ENCODE results near the gene NMNAT3. TPM values are rescaled to one million over a fixed set of nuclear protein-coding genes. Genes with fewer than 3 reads are reported as not detected.

The NMNAT3 gene
- total and polyA plus RNA-seq, 8 donors = 3.6 to 24.9 (median 7.0) TPM

DNA sequence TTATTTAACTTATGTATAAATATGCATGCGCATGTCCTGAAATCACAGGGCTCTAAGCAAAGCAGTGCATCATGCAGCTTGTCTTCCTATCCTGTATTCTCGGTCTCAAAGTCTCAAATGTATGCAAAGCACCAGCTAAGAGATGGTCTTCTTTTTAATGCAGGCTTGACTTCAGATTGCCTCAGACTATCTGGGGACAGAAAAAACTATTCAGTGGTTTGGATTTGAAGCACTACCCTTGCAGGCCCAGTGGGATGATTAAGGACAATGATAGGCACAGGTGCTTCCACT is 18.5 kb upstream of the NMNAT3 start:
- H3K4me3 ChIP-seq = no peak overlapping the region
- intact Hi-C loops (cut with DNase I; ENCODE audit: low total_unique reads) = no loop called here
- no peak for DNase-seq
- H3K36me3 ChIP-seq = no peaks in the 10 kb centered on the region
- TF ChIP-seq EP300 (IDR thresholded peaks at IDR 0.05) (no peak), POLR2AphosphoS5 (IDR thresholded peaks at IDR 0.05) (no peak)
- 89 to 96% (median 95%) methylated on average over 2 of the region's 2 CpGs for WGBS, 5 donors
- no peak overlapping the region for H3K27ac ChIP-seq
- H3K9me3 ChIP-seq = no peaks in the 10 kb centered on the region
- H3K4me1 ChIP-seq = no peaks in the 10 kb centered on the region
- no peaks in the 10 kb centered on the region for H3K27me3 ChIP-seq

DNA sequence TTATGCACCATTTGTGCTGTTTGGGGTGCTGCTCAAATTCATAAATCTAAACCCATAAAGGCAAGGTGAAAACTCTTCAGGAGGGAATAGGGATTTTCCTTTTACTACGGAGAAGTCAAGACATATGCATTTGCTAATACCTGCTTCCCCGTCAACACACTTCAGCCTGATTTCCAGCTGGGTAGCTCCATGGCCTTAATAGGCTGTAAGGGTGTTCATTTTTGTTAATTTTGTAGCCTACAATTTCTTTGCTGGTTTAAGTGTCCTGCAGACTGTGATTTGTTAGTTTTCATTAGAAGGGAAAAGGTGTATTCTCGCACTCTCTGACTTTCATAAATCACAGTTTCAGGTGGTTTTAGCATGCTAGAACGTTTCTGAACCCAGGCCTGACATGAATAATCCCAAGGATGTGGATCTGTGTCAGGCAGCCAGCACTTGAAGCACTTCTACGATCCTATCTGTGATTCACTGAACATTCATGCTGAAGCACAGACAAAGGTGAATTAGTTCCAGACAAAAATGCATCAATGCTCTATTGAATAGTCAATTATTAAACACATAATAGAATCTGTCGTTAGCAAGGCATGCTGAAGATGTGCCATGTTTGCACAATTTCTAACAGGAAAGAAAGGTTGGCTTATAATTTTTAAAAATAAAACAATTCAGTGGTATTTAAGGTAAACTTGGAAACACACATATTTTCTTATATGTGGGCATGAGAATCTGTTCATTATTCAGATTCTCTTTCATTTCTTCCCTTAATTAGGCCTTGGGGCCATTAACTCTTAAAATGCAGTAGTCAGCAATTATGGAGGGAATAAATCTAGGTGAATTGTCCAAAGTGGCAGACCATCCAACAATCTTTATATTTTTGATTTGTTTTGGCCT is 17.9 kb upstream of the NMNAT3 start:
- intact Hi-C loops (cut with DNase I; ENCODE audit: low total_unique reads) = no loop called here
- no peak for DNase-seq
- Histone ChIP-seq H3K9me3 (no peaks in the 10 kb centered on the region), H3K27me3 (no peaks in the 10 kb centered on the region), H3K4me1 (no peaks in the 10 kb centered on the region), H3K4me3 (no peak overlapping the region), H3K36me3 (no peaks in the 10 kb centered on the region), H3K27ac (no peak overlapping the region)
- TF ChIP-seq, protein P1, sequence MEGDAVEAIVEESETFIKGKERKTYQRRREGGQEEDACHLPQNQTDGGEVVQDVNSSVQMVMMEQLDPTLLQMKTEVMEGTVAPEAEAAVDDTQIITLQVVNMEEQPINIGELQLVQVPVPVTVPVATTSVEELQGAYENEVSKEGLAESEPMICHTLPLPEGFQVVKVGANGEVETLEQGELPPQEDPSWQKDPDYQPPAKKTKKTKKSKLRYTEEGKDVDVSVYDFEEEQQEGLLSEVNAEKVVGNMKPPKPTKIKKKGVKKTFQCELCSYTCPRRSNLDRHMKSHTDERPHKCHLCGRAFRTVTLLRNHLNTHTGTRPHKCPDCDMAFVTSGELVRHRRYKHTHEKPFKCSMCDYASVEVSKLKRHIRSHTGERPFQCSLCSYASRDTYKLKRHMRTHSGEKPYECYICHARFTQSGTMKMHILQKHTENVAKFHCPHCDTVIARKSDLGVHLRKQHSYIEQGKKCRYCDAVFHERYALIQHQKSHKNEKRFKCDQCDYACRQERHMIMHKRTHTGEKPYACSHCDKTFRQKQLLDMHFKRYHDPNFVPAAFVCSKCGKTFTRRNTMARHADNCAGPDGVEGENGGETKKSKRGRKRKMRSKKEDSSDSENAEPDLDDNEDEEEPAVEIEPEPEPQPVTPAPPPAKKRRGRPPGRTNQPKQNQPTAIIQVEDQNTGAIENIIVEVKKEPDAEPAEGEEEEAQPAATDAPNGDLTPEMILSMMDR (IDR thresholded peaks at IDR 0.05) = no peak
- TF ChIP-seq POLR2A (IDR thresholded peaks at IDR 0.05) (no peak), POLR2AphosphoS5 (IDR thresholded peaks at IDR 0.05) (no peak), EP300 (IDR thresholded peaks at IDR 0.05) (no peak)
- WGBS, 5 donors = 45 to 60% (median 56%) methylated on average over 6 of the region's 6 CpGs

DNA sequence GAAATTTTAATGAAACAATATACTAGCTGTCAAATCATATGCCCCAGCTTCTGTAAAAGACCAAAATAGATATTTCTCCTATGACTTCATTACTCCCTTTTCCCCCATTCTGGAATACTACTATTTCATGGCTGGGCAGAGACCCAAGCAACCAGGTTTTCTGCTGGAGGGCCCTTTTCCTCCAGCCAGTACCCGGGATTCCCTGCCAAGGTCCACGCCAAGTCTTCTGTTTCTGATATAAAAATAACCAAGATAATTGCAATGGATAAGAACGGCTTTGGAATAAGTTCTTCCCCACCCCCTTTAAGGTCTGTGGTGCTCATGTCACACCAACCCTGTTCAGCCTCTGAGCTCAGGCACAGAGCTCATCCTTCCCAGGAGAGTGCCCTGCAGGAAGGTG is 17.2 kb upstream of the NMNAT3 start:
- WGBS, 5 donors = 62 to 69% (median 67%) methylated on average over 3 of the region's 3 CpGs
- TF ChIP-seq POLR2A (IDR thresholded peaks at IDR 0.05) (no peak), POLR2AphosphoS5 (IDR thresholded peaks at IDR 0.05) (no peak), EP300 (IDR thresholded peaks at IDR 0.05) (no peak)
- TF ChIP-seq, protein P1 (IDR thresholded peaks at IDR 0.05) = no peak
- intact Hi-C loops (cut with DNase I; ENCODE audit: low total_unique reads) = no loop called here
- no peaks in the 10 kb centered on the region for H3K9me3 ChIP-seq
- no peak overlapping the region for H3K4me3 ChIP-seq
- DNase-seq = no peak
- no peaks in the 10 kb centered on the region for H3K4me1 ChIP-seq
- no peak overlapping the region for H3K27ac ChIP-seq
- H3K36me3 ChIP-seq = no peaks in the 10 kb centered on the region
- H3K27me3 ChIP-seq = no peaks in the 10 kb centered on the region

DNA sequence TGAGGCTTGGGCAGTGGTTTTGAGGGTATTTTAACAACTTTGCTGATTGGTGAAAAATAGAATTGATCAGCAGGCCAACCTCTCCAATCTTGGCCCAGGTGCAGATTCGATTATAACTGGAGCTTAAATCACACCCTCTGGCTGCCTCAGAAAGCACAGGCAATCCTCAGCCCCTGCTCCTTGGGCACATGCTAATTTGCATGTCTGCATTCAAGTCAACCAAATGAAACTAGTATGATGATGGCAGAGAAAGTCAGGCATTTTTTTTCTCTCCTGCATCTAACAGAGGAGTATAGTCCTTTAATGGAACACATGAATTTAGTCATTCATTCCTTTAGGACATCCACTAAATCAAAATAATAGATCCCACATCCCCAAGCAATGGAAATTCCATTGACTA is 16.8 kb upstream of the NMNAT3 start:
- H3K27me3 ChIP-seq = no peaks in the 10 kb centered on the region
- no peaks in the 10 kb centered on the region for H3K9me3 ChIP-seq
- intact Hi-C loops (cut with DNase I; ENCODE audit: low total_unique reads) = no loop called here
- H3K4me1 ChIP-seq = no peaks in the 10 kb centered on the region
- TF ChIP-seq POLR2A (IDR thresholded peaks at IDR 0.05) = no peak
- TF ChIP-seq EP300 (IDR thresholded peaks at IDR 0.05) = no peak
- TF ChIP-seq POLR2AphosphoS5 (IDR thresholded peaks at IDR 0.05) = no peak
- TF ChIP-seq, protein P1 (IDR thresholded peaks at IDR 0.05) = no peak
- H3K27ac ChIP-seq = no peak overlapping the region
- DNase-seq = no peak
- H3K4me3 ChIP-seq = no peak overlapping the region
- H3K36me3 ChIP-seq = no peaks in the 10 kb centered on the region
- WGBS, 5 donors = 63 to 87% (median 71%) methylated on average over 1 of the region's 1 CpG

DNA sequence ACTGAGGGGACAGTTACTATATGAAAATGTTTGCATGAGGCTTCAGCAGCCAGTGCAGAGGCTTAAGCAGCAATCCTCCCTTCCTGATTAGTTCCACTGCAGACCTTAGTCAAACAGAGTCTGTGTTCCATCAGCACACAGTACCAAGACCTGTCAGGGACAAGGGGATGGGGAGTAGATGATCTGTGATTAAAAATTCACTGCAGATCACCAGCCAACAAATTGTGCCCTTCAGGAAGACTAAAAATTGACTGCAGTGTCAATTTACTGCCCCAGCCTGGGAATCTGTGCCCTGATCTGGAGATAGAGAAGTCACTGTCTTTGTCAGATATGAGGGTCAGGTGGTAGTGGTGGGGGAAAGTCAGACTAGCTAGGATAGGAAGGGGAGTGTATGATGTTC is 13.8 kb upstream of the NMNAT3 start:
- Histone ChIP-seq H3K36me3 (no peaks in the 10 kb centered on the region), H3K4me3 (no peak overlapping the region), H3K4me1 (no peaks in the 10 kb centered on the region), H3K9me3 (no peaks in the 10 kb centered on the region), H3K27me3 (no peaks in the 10 kb centered on the region), H3K27ac (no peak overlapping the region)
- no peak for DNase-seq
- intact Hi-C loops (cut with DNase I; ENCODE audit: low total_unique reads) = no loop called here
- TF ChIP-seq, protein P1 (IDR thresholded peaks at IDR 0.05) = no peak
- TF ChIP-seq EP300 (IDR thresholded peaks at IDR 0.05) (no peak), POLR2AphosphoS5 (IDR thresholded peaks at IDR 0.05) (no peak), POLR2A (IDR thresholded peaks at IDR 0.05) (no peak)

Measured in stomach (tissue), 9 donors.